HepG2 (cell line): ENCODE results near the gene EEIG1. TPM values are rescaled to one million over a fixed set of nuclear protein-coding genes. Genes with fewer than 3 reads are reported as not detected.

ENCODE experiments used
- CBX1 ChIP-seq: IDR thresholded peaks from one replicate; pipeline ENCODE4 v1.6.1; 2016; ENCODE audit warnings: antibody characterized with exemption, low read depth
- JARID2 ChIP-seq: sonication (generic); formaldehyde crosslinking; IDR thresholded peaks from 2 replicates; pipeline ENCODE4 v1.8.1; 2023; ENCODE audit warnings: missing genetic modification reagents, inconsistent platforms; ENCODE audit not compliant: insufficient replicate concordance
- KLF16 ChIP-seq, 2 experiments: sonication (generic) in 1 of 2; formaldehyde crosslinking in 1 of 2; IDR thresholded peaks; 2 replicates each; pipeline versions ENCODE4 v1.6.1 to v1.8.0; 2016 to 2023; ENCODE audit warnings: missing genetic modification reagents in 2 of 2, missing compliant biosample characterization in 1 of 2
- SP4 ChIP-seq: sonication (generic); formaldehyde crosslinking; IDR thresholded peaks from 2 replicates; pipeline ENCODE4 v1.8.1; 2023; ENCODE audit warnings: mild to moderate bottlenecking, missing genetic modification reagents
- SYNCRIP ChIP-seq: fragments of 200-400 bp; formaldehyde crosslinking; IDR thresholded peaks from 2 replicates; pipeline ENCODE4 v1.6.1; 2018; ENCODE audit warnings: mild to moderate bottlenecking, low read depth, low read length; ENCODE audit not compliant: insufficient read depth
- TEAD3 ChIP-seq: optimal IDR thresholded peaks from 2 replicates; pipeline ENCODE3; 2016; ENCODE audit warnings: borderline replicate concordance
- ZNF33A ChIP-seq: sonication (generic); formaldehyde crosslinking; IDR thresholded peaks from 2 replicates; pipeline ENCODE4 v1.5.1; 2020; ENCODE audit warnings: missing genetic modification reagents, mild to moderate bottlenecking, moderate library complexity, borderline replicate concordance
- ZNF496 ChIP-seq: sonication (generic); formaldehyde crosslinking; IDR thresholded peaks from 2 replicates; pipeline ENCODE4 v1.8.1; 2023; ENCODE audit warnings: mild to moderate bottlenecking, moderate library complexity, missing genetic modification reagents; ENCODE audit not compliant: insufficient replicate concordance
- ZNF501 ChIP-seq: sonication (generic); formaldehyde crosslinking; IDR thresholded peaks from 2 replicates; pipeline ENCODE4 v1.5.1; 2020; ENCODE audit warnings: mild to moderate bottlenecking, moderate library complexity, missing genetic modification reagents
- ZNF616 ChIP-seq: sonication (generic); formaldehyde crosslinking; IDR thresholded peaks from 2 replicates; pipeline ENCODE4 v1.5.0; 2020; ENCODE audit warnings: low read depth, mild to moderate bottlenecking, missing genetic modification reagents
- ZNF768 ChIP-seq: sonication (generic); formaldehyde crosslinking; IDR thresholded peaks from 2 replicates; pipeline ENCODE4 v1.4.0; 2020; ENCODE audit warnings: missing genetic modification reagents
- ZNF790 ChIP-seq: sonication (generic); formaldehyde crosslinking; IDR thresholded peaks from 2 replicates; pipeline ENCODE4 v1.8.0; 2022; ENCODE audit warnings: missing genetic modification reagents, mild to moderate bottlenecking, borderline replicate concordance
- ZNF792 ChIP-seq: IDR thresholded peaks from 2 replicates; pipeline ENCODE4 v1.6.1; 2016
- ZNF841 ChIP-seq: sonication (generic); formaldehyde crosslinking; IDR thresholded peaks from 2 replicates; pipeline ENCODE4 v1.8.1; 2023; ENCODE audit warnings: missing genetic modification reagents, borderline replicate concordance
- polyA plus RNA-seq, 8 experiments: library from polyadenylated mRNA; depleted of rRNA in 3 of 8; stranded (reverse) in 7 of 8; unstranded in 1 of 8; fragments of >200 nt; fragmentation: Illumina TruSeq in 4 of 8; extraction: Trizol in 4 of 8; gene quantifications; 2 replicates each; pipeline versions ENCODE4 v1.2.1 to v1.2.3, GENCODE V29; 2011 to 2016; ENCODE audit warnings: low read depth in 4 of 8, missing spikeins in 1 of 8, mixed read lengths in 1 of 8; ENCODE audit not compliant: insufficient read depth in 1 of 8
- total RNA-seq, 5 experiments: library from RNA; depleted of rRNA; stranded (reverse); fragments of >200 nt; fragmentation: Illumina TruSeq; extraction: Trizol; gene quantifications; 2 replicates each; pipeline ENCODE4 v1.2.3, GENCODE V29; 2016; ENCODE audit warnings: low read depth in 1 of 5
- TF ChIP-seq, protein P1 (sequence below): sonication (generic); formaldehyde crosslinking; IDR thresholded peaks from 2 replicates; pipeline ENCODE4 v1.4.0; 2020; ENCODE audit warnings: mild to moderate bottlenecking, missing genetic modification reagents, borderline replicate concordance
- TF ChIP-seq, protein P2 (sequence below): IDR thresholded peaks from 2 replicates; pipeline ENCODE4 v1.6.1; 2012; ENCODE audit warnings: inconsistent platforms
- TF ChIP-seq, protein P3 (sequence below): sonication (generic); formaldehyde crosslinking; IDR thresholded peaks from 2 replicates; pipeline ENCODE4 v1.8.1; 2023; ENCODE audit warnings: missing genetic modification reagents, mild to moderate bottlenecking, borderline replicate concordance
- TF ChIP-seq, protein P4 (sequence below): sonication (generic); formaldehyde crosslinking; IDR thresholded peaks from 2 replicates; pipeline ENCODE4 v1.4.0; 2020; ENCODE audit warnings: missing genetic modification reagents, low read depth, mild to moderate bottlenecking, borderline replicate concordance
- TF ChIP-seq, protein P5 (sequence below): sonication (generic); formaldehyde crosslinking; IDR thresholded peaks from 2 replicates; pipeline ENCODE4 v1.8.1; 2023; ENCODE audit warnings: mild to moderate bottlenecking, moderate library complexity, missing genetic modification reagents

The EEIG1 gene
- total and polyA plus RNA-seq, 2 of the 13 experiments (the other 11 are each of a cell fraction or from before 2014, with no cell fraction given) = 16.6 to 25.2 TPM

DNA sequence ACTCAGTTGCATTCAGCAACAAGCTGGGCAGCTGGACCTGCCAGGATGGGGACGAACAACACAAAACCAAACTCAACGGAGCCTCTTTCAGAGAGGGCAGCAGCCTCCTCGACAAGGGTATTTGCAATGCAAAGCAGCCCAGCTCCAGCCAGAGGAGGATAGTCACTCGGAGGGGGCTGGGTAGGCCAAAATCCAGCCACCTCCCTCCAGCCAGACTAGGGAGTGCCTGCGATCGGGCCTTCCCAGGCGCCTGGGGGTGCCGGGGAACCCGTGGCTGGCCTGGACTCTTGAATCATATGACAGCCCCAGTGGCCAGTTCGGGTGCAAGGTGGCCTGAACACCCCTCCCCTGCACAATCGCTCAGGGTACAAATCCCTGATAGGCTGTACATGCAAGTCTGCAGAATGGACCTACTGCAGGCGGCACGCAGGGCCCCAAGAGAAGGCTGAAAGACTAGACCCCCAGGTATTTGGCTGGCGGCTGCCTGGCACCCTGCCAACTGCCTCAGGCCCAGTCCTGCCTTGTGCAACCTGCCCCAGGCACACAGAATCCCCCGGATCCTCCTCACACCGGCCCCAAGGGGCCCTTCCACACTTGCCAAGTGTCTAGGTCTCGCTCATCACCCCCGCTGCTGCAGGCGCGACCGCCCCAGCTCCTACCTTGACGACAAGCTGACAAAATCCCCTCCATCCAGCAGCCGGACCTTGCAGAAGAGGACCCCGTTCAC lies 1.3 kb downstream of the EEIG1 start (continued):
- no peak for TF ChIP-seq ZNF792
- no peak for TF ChIP-seq SYNCRIP
- no peak for TF ChIP-seq ZNF496 (CRISPR knock-in tag)
- 0 out of 2 replicates have a peak, but pooled peaks have one; percentile 39 for TF ChIP-seq ZNF501 (CRISPR knock-in tag)
- TF ChIP-seq ZNF790 (CRISPR knock-in tag) = no peak
- TF ChIP-seq CBX1 = no peak
- 0 out of 2 replicates have a peak, but pooled peaks have one; percentile 11 for TF ChIP-seq SP4
- TF ChIP-seq, protein P1, sequence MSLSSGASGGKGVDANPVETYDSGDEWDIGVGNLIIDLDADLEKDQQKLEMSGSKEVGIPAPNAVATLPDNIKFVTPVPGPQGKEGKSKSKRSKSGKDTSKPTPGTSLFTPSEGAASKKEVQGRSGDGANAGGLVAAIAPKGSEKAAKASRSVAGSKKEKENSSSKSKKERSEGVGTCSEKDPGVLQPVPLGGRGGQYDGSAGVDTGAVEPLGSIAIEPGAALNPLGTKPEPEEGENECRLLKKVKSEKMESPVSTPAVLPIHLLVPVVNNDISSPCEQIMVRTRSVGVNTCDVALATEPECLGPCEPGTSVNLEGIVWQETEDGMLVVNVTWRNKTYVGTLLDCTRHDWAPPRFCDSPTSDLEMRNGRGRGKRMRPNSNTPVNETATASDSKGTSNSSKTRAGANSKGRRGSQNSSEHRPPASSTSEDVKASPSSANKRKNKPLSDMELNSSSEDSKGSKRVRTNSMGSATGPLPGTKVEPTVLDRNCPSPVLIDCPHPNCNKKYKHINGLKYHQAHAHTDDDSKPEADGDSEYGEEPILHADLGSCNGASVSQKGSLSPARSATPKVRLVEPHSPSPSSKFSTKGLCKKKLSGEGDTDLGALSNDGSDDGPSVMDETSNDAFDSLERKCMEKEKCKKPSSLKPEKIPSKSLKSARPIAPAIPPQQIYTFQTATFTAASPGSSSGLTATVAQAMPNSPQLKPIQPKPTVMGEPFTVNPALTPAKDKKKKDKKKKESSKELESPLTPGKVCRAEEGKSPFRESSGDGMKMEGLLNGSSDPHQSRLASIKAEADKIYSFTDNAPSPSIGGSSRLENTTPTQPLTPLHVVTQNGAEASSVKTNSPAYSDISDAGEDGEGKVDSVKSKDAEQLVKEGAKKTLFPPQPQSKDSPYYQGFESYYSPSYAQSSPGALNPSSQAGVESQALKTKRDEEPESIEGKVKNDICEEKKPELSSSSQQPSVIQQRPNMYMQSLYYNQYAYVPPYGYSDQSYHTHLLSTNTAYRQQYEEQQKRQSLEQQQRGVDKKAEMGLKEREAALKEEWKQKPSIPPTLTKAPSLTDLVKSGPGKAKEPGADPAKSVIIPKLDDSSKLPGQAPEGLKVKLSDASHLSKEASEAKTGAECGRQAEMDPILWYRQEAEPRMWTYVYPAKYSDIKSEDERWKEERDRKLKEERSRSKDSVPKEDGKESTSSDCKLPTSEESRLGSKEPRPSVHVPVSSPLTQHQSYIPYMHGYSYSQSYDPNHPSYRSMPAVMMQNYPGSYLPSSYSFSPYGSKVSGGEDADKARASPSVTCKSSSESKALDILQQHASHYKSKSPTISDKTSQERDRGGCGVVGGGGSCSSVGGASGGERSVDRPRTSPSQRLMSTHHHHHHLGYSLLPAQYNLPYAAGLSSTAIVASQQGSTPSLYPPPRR = no peak; the same call in 1 of the 2 replicates
- TF ChIP-seq, protein P2, sequence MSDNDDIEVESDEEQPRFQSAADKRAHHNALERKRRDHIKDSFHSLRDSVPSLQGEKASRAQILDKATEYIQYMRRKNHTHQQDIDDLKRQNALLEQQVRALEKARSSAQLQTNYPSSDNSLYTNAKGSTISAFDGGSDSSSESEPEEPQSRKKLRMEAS = peak; percentile 10; the same call in 1 of the 2 replicates
- no peak for TF ChIP-seq ZNF841 (CRISPR knock-in tag)
- TF ChIP-seq KLF16 (CRISPR knock-in tag; IDR thresholded peaks at IDR 0.05) = peak in 1 of 2 experiments; percentile 30; a peak in 1 of 4 replicates
- TF ChIP-seq, protein P3, sequence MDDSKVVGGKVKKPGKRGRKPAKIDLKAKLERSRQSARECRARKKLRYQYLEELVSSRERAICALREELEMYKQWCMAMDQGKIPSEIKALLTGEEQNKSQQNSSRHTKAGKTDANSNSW (CRISPR knock-in tag) = no peak
- TF ChIP-seq ZNF616 (CRISPR knock-in tag) = no peak
- peak; percentile 43 for TF ChIP-seq TEAD3 (CRISPR knock-in tag)
- TF ChIP-seq, protein P4, sequence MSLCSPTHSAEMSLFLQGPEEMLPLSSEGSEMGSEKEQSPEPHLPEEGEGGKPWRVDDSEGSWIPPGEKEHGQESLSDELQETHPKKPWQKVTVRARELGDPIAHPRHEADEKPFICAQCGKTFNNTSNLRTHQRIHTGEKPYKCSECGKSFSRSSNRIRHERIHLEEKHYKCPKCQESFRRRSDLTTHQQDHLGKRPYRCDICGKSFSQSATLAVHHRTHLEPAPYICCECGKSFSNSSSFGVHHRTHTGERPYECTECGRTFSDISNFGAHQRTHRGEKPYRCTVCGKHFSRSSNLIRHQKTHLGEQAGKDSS = no peak
- TF ChIP-seq JARID2 = peak; percentile 15
- TF ChIP-seq ZNF33A (CRISPR knock-in tag) = no peak
- no peak for TF ChIP-seq ZNF768 (CRISPR knock-in tag)
- TF ChIP-seq, protein P5, sequence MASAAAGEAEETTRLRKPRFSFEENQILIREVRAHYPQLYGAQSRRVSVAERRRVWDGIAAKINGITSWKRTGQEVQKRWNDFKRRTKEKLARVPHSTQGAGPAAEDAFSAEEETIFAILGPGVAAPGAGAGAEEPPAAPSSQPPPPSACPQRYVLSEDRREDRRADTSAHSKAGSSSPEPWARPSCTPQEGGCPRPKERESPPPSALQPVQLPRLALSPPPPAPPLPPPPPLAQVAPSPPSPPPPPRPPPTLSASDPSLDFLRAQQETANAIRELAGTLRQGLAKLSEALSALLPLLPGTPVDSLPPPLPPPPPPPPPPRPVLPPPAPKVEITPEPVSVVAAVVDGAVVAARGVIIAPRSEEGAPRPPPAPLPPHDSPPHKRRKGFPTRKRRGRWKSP (CRISPR knock-in tag) = no peak
